Adipocyte (in vitro differentiated cells): ENCODE results near the gene PCGF2.

Experiments
- DNase-seq: peaks from one replicate; pipeline ENCODE4 v3.0.0-alpha.2; 2015; ENCODE audit warnings: low read depth
- H3K27me3 ChIP-seq: replicated peaks from 2 replicates; pipeline ENCODE4 v1.7.0; 2013; ENCODE audit warnings: mild to moderate bottlenecking, low read length, moderate library complexity; ENCODE audit not compliant: control insufficient read depth, insufficient read depth
- H3K36me3 ChIP-seq: 2 replicates; pipeline ENCODE4 v1.7.0; 2013; ENCODE audit warnings: low read length, mild to moderate bottlenecking, moderate library complexity; ENCODE audit not compliant: control insufficient read depth, insufficient read depth, severe bottlenecking
- H3K4me1 ChIP-seq: 2 replicates; pipeline ENCODE4 v1.7.0; 2013; ENCODE audit warnings: mild to moderate bottlenecking, low read length, moderate library complexity; ENCODE audit not compliant: control insufficient read depth, insufficient read depth
- H3K4me3 ChIP-seq: 2 replicates; pipeline ENCODE4 v1.7.0; 2013; ENCODE audit warnings: mild to moderate bottlenecking, low read length, moderate library complexity
- H3K9ac ChIP-seq: 2 replicates; pipeline ENCODE4 v1.7.0; 2013; ENCODE audit warnings: mild to moderate bottlenecking, low read length, moderate library complexity
- H3K9me3 ChIP-seq: 2 replicates; pipeline ENCODE4 v1.7.0; 2013; ENCODE audit warnings: mild to moderate bottlenecking, low read length, moderate library complexity; ENCODE audit not compliant: control insufficient read depth

Gene PCGF2

GRCh38 chr17:38724337-38724988, 23.7 kb downstream of the PCGF2 start:
- H3K27me3 ChIP-seq: no peaks in the 10 kb centered on the region
- peaks cover 5% of the 10 kb centered on the region for H3K4me1 ChIP-seq
- H3K9me3 ChIP-seq: no peaks in the 10 kb centered on the region
- peaks cover 16% of the 10 kb centered on the region for H3K36me3 ChIP-seq
- H3K4me3 ChIP-seq: no peak overlapping the region
- no peak for DNase-seq
- no peak overlapping the region for H3K9ac ChIP-seq

- H3K27me3 ChIP-seq: no peaks in the 10 kb centered on the region
- H3K36me3 ChIP-seq: peaks cover 27% of the 10 kb centered on the region
Observed at GRCh38 chr17:38721802-38722201, 26.3 kb downstream of the PCGF2 start.

GRCh38 chr17:38720941-38721340, 27.2 kb downstream of the PCGF2 start:
- H3K36me3 ChIP-seq: peaks cover 36% of the 10 kb centered on the region
- H3K9me3 ChIP-seq: no peaks in the 10 kb centered on the region
- no peaks in the 10 kb centered on the region for H3K27me3 ChIP-seq
- H3K4me1 ChIP-seq: no peaks in the 10 kb centered on the region
- no peak for DNase-seq
- no peak overlapping the region for H3K9ac ChIP-seq
- H3K4me3 ChIP-seq: no peak overlapping the region

More at GRCh38 chr17:38721802-38722201, 26.3 kb downstream of the PCGF2 start:
- DNase-seq: no peak
- H3K4me1 ChIP-seq: no peaks in the 10 kb centered on the region
- H3K4me3 ChIP-seq: no peak overlapping the region
- H3K9ac ChIP-seq: no peak overlapping the region
- no peaks in the 10 kb centered on the region for H3K9me3 ChIP-seq

DNA sequence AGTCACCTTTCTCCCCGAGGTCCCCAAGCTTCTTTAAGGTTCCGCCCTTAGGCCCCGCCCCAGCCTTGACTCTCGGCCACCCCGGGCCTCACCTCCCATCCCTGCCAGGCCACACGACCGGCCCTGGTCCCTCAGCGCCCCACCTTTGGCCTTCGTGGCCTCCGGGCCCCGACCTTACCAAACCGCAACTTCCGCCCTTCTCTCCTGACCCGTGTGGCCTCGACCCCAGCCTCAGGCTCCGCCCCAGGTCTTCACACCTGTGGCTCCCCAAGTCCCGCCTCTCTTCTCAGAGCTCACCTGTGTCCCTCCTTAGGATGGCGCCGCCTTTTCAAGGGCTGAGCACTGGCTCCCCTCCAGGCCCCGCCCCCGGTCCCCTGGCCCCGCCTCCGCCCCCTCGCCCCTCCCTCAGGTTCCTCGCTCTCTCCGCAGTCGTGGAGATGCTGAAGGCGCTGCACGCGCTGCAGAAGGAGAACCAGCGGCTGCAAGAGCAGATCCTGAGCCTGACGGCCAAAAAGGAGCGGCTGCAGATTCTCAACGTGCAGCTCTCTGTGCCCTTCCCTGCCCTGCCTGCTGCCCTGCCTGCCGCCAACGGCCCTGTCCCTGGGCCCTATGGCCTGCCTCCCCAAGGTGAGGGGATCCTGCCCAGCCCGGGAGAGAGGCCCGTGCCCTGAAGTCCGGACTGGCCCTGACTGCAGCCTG, 28.0 kb downstream of the PCGF2 start:
- H3K27me3 ChIP-seq: no peaks in the 10 kb centered on the region
- no peak for DNase-seq
- H3K9me3 ChIP-seq: no peaks in the 10 kb centered on the region
- no peak overlapping the region for H3K9ac ChIP-seq
- no peaks in the 10 kb centered on the region for H3K4me1 ChIP-seq
- H3K4me3 ChIP-seq: no peak overlapping the region
- peaks cover 41% of the 10 kb centered on the region for H3K36me3 ChIP-seq

DNA sequence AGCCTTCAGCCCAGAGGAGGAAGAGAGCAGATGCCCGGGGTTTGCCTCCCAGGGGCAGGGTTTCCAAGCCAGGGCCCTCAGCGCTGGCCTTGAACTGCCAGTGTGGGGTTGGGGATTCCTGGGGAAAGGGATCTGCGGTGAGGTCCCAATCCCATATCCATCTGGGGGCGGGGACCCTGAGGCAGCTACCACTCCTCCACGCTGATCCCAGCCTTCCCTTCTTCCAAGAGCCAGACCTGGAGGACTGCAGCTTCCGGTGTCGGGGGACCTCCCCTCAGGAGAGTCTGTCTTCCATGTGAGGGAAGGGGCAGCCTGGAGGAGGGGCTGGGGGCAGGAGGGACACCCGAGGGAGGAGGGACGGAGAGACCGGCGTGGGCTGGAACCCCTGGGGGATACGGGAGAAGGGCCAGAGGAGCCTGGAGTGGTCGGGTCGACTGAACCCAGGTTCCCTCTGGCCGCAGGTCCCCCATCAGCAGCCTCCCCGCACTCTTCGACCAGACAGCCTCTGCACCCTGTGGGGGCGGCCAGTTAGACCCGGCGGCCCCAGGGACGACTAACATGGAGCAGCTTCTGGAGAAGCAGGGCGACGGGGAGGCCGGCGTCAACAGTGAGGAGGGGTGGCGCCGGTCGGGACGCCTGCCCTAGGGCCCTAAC, 28.7 kb downstream of the PCGF2 start:
- H3K27me3 ChIP-seq: no peaks in the 10 kb centered on the region
- DNase-seq: no peak
- no peaks in the 10 kb centered on the region for H3K4me1 ChIP-seq
- H3K9me3 ChIP-seq: no peaks in the 10 kb centered on the region
- H3K36me3 ChIP-seq: peaks cover 41% of the 10 kb centered on the region
- no peak overlapping the region for H3K4me3 ChIP-seq
- H3K9ac ChIP-seq: no peak overlapping the region

GRCh38 chr17:38717139-38717745, 30.9 kb downstream of the PCGF2 start:
- no peak overlapping the region for H3K9ac ChIP-seq
- no peak for DNase-seq
- H3K36me3 ChIP-seq: peaks cover 55% of the 10 kb centered on the region
- no peak overlapping the region for H3K4me3 ChIP-seq
- no peaks in the 10 kb centered on the region for H3K9me3 ChIP-seq
- H3K4me1 ChIP-seq: no peaks in the 10 kb centered on the region
- no peaks in the 10 kb centered on the region for H3K27me3 ChIP-seq

DNA sequence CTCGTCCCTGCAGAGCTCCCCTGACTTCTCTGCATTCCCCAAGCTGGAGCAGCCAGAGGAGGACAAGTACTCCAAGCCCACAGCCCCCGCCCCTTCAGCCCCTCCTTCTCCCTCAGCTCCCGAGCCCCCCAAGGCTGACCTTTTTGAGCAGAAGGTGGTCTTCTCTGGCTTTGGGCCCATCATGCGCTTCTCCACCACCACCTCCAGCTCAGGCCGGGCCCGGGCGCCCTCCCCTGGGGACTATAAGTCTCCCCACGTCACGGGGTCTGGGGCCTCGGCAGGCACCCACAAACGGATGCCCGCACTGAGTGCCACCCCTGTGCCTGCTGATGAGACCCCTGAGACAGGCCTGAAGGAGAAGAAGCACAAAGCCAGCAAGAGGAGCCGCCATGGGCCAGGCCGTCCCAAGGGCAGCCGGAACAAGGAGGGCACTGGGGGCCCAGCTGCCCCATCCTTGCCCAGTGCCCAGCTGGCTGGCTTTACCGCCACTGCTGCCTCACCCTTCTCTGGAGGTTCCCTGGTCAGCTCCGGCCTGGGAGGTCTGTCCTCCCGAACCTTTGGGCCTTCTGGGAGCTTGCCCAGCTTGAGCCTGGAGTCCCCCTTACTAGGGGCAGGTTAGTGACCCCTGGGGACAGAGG, 31.6 kb downstream of the PCGF2 start:
- H3K36me3 ChIP-seq: peaks cover 62% of the 10 kb centered on the region
- no peak overlapping the region for H3K9ac ChIP-seq

DNA sequence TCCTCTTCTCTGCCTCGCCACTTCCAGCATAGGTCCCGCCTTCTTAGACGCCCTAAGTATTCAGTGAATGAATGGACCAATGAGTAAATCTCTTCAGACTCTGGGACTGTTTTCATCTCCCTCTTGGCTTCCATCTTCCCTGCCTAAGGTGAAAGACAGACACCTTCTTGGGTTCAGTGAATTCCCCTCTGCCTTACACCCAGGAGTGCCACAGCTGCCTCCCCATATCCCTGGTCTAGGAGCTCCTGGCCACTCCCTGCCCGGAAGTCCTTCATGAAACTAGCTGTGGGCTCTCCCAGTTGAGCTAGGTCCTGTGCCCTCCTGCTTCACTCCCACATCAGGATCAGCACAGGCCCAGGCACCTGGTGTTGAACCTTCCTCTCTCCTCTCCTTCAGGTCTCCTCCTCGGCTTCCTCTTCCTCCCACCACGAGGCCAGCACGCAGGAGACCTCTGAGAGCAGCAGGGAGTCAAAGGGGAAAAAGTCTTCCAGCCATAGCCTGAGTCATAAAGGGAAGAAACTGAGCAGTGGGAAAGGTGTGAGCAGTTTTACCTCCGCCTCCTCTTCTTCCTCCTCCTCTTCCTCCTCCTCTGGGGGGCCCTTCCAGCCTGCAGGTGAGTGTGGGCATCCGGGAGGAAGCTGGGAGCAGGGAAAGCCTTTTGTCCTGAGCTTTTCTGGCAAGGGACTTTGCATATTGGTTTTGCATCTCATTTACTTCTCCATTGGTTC, 32.8 kb downstream of the PCGF2 start:
- Histone ChIP-seq H3K27me3 (no peaks in the 10 kb centered on the region), H3K36me3 (peaks cover 55% of the 10 kb centered on the region), H3K4me1 (no peaks in the 10 kb centered on the region), H3K9me3 (no peaks in the 10 kb centered on the region), H3K9ac (no peak overlapping the region), H3K4me3 (no peak overlapping the region)
- DNase-seq: no peak

More for the DNA sequence above, 31.6 kb downstream of the PCGF2 start:
- no peaks in the 10 kb centered on the region for H3K4me1 ChIP-seq
- no peaks in the 10 kb centered on the region for H3K27me3 ChIP-seq
- no peak for DNase-seq
- H3K9me3 ChIP-seq: no peaks in the 10 kb centered on the region
- H3K4me3 ChIP-seq: no peak overlapping the region

DNA sequence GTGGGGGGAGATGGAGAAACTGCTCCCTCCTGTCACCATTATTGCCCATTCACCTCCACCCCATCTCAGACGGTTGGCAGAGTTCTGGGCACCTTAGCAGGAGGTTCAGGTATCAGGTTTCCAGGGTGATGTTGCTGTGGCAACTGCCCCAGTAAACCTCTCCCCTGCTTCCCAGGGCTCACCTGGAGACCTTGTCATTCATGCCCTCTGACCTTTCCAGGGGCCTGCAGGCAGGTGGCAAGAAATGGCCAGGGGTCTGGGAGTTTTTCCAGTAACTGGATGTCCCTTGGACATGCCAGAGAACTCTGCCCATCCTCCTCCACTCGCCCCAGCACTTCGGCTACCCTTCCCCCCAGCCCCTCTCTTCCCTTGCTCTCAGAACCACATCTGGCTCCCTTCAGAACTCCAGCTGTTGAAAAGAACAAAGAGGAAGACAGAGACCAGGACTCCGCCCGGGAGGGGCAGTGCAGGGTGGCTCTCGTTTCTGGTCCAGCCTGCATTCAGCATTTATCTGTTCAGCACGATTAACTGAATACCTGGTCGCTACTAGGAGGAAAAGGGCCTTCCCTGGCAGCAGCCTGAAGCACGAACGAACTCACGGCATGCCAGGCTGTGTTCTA, 34.6 kb downstream of the PCGF2 start:
- Histone ChIP-seq H3K4me1 (no peaks in the 10 kb centered on the region), H3K27me3 (no peaks in the 10 kb centered on the region), H3K36me3 (peaks cover 63% of the 10 kb centered on the region), H3K4me3 (no peak overlapping the region), H3K9me3 (no peaks in the 10 kb centered on the region), H3K9ac (no peak overlapping the region)
- no peak for DNase-seq

DNA sequence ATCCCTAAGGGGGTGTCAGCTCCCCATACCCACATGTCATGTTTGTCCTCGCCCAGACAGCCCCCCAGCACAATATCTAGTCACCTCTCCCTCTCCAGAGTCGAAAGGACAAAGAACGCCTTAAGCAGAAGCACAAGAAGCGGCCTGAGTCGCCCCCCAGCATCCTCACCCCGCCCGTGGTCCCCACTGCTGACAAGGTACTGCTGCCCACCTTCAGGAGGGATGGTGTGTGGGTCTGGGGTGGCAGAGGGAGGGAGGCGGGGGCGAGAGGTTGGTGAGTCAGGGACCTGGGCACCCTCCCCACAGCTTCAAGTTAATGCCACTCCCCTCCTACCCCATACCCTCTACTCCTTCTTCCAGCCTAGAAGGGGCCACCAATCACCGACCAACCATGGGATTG, 35.5 kb downstream of the PCGF2 start:
- H3K9me3 ChIP-seq: no peaks in the 10 kb centered on the region
- no peak overlapping the region for H3K4me3 ChIP-seq
- DNase-seq: no peak
- no peaks in the 10 kb centered on the region for H3K4me1 ChIP-seq
- H3K27me3 ChIP-seq: no peaks in the 10 kb centered on the region
- H3K9ac ChIP-seq: no peak overlapping the region
- peaks cover 64% of the 10 kb centered on the region for H3K36me3 ChIP-seq
